MG63 (cell line): ENCODE results near the gene ITGB8. TPM values are rescaled to one million over a fixed set of nuclear protein-coding genes. Genes with fewer than 3 reads are reported as not detected.
"Not testable (repeated sequence)": the region's sequence is repeated elsewhere in the genome, so short reads cannot be mapped to it uniquely, and the experiment has no call there.

Experiments used
- DNase-seq: peaks from one replicate; pipeline ENCODE4 v3.0.0-alpha.2; 2020
- H3K27me3 ChIP-seq: fragments of 250-450 bp; sonication (Bioruptor Pico); 2 replicates; pipeline ENCODE4 v1.5.1; 2020; ENCODE audit warnings: mild to moderate bottlenecking, moderate library complexity
- H3K36me3 ChIP-seq: fragments of 250-450 bp; sonication (Bioruptor Pico); 2 replicates; pipeline ENCODE4 v1.5.1; 2020; ENCODE audit warnings: mild to moderate bottlenecking, moderate library complexity
- H3K4me3 ChIP-seq: fragments of 250-450 bp; sonication (Bioruptor Pico); 2 replicates; pipeline ENCODE4 v1.5.1; 2020; ENCODE audit warnings: mild to moderate bottlenecking, moderate library complexity
- H3K9me3 ChIP-seq: fragments of 250-450 bp; sonication (Bioruptor Pico); 2 replicates; pipeline ENCODE4 v1.5.1; 2020; ENCODE audit warnings: mild to moderate bottlenecking, moderate library complexity
- total RNA-seq: library from RNA; depleted of rRNA; stranded (reverse); fragments of >200 nt; shearing (Covaris generic); gene quantifications from 2 replicates; pipeline ENCODE4 v1.2.3, GENCODE V29; 2014; ENCODE audit warnings: low replicate concordance; rRNA removed

ITGB8 gene
- total RNA-seq, result 5.4 and 9.3 TPM in 2 replicates

GRCh38 chr7:20330239-20330927 lies at the start of gene ITGB8:
Gene ITGB8 (plus strand): TSS chr7:20330900. CDS start chr7:20331807, 907 bp downstream.
- Histone ChIP-seq H3K4me3 (peak within 1 kb of the TSS; percentile 68), H3K9me3 (0 out of 2 replicates have a peak, but pooled peaks cover 2% of the 10 kb centered on the region), H3K27me3 (no peaks in the 10 kb centered on the region), H3K36me3 (no peaks in the 10 kb centered on the region)
- peak; percentile 95 for DNase-seq

GRCh38 chr7:20282959-20283358 lies 47.7 kb upstream of the ITGB8 start:
- DNase-seq, result no peak
- H3K9me3 ChIP-seq, result no peaks in the 10 kb centered on the region
- no peak overlapping the region for H3K4me3 ChIP-seq
- no peaks in the 10 kb centered on the region for H3K27me3 ChIP-seq
- H3K36me3 ChIP-seq, result no peaks in the 10 kb centered on the region

DNA sequence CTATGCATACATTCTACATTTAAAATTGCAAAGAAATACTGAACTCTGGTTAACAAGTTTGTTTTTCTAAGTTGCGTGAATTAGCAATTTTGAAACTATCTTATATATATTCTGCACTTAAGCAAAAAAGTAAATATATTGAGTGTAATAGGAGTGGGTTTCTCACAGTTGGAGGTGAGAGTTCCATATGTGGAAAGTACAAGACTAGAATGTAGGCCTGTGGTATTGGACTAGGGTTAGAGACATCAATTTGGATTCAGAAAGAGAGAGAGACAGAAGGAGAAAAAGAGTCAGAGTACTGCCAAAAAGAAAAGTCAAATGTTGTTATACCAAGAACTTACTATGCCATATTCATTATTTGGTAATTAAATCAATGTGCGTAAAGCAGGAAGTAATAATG lies 47.3 kb upstream of the ITGB8 start:
- Histone ChIP-seq H3K36me3 (no peaks in the 10 kb centered on the region), H3K27me3 (no peaks in the 10 kb centered on the region), H3K9me3 (no peaks in the 10 kb centered on the region), H3K4me3 (no peak overlapping the region)
- no peak for DNase-seq

DNA sequence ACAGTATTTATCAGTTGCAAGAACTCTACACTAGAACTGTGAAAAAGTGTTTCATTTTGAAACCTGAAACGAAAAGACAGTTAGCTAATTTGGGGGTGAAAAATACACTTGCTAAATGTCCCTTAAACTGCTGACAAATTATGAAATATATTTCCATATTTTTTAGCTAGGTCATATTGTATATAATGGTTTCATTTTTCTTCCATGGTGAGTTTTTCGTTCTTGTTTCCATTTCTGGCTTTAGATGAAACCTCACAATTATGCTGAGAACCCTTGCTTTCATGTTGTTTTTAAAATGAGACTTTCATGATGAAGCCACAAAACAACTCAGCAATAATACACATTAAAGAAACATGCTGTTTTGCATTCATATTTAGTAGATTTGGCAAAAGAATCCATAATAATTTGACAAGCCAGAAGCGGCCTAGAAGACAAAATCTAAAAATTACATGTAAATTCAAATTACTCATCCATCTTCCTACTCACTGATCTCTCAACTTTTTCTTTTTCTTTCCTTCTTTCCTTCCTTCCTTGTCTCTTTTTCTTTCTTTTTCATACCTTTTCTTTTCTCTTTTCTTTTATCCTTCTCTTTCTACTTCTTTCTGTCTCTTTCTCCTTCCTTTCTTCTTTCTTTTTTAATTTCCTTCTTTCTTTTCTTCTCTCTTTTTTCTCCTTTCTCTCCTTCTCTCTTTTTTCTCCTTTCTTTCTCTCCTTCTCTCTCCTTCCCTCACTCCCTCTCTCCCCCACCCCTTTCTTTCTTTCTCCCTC lies 46.5 kb upstream of the ITGB8 start:
- Histone ChIP-seq H3K27me3 (no peaks in the 10 kb centered on the region), H3K4me3 (no peak overlapping the region), H3K9me3 (no peaks in the 10 kb centered on the region), H3K36me3 (no peaks in the 10 kb centered on the region)
- DNase-seq, result no peak

GRCh38 chr7:20284771-20285143 lies 45.9 kb upstream of the ITGB8 start:
- no peaks in the 10 kb centered on the region for H3K9me3 ChIP-seq
- no peaks in the 10 kb centered on the region for H3K36me3 ChIP-seq
- no peaks in the 10 kb centered on the region for H3K27me3 ChIP-seq
- no peak for DNase-seq
- H3K4me3 ChIP-seq, result no peak overlapping the region

DNA sequence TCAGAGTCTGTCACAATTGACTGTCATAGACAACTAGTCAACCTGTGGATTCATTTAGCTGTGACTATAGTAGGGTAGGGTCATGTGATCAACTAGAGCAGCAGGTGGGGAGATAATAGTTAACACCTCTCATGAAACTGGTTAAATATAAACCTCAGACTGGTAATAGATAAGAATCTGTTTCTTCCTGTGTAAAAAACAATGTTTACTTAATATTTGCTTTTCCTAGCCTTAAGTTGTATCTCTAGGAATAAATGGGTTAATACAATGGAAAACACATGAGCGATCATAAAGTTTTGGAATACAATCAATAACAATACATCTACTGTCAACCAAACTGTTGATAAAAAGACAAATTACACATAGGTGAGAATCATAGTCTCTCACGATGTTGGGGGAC lies 43.4 kb upstream of the ITGB8 start:
- no peak for DNase-seq
- no peaks in the 10 kb centered on the region for H3K27me3 ChIP-seq

GRCh38 chr7:20288036-20288435 lies 42.7 kb upstream of the ITGB8 start:
- Histone ChIP-seq H3K9me3 (no peaks in the 10 kb centered on the region), H3K27me3 (no peaks in the 10 kb centered on the region), H3K4me3 (no peak overlapping the region), H3K36me3 (no peaks in the 10 kb centered on the region)
- no peak for DNase-seq

More for the DNA sequence above, 43.4 kb upstream of the ITGB8 start:
- Histone ChIP-seq H3K36me3 (no peaks in the 10 kb centered on the region), H3K9me3 (no peaks in the 10 kb centered on the region), H3K4me3 (no peak overlapping the region)

DNA sequence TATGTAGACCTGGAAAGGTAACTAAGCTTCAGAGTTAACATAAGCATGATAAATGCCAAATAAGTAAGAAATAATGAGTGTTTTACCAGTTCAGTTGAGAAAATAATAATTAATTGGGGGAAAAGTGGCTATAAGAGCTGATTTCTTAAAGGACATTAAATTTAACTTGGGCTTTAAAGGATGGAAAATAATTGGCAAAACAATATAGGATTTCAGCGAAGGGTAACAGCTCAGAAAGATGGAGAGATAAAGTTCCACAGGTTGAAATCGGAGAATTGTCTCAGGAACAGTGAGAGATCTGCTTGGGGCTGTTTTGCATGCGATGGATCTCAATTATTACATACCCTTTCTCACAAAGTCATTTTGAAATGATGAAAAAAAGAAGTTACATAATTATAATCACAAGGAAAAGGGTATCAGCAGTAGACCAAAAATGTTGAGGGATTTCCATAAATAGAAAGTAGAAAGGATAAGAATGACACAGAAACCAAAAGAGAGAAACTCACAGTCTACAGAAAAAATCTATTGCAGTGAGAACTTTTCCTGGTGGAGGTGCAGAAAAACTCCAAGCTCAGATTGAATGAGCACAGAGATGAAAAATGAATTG lies 40.1 kb upstream of the ITGB8 start:
- Histone ChIP-seq H3K27me3 (no peaks in the 10 kb centered on the region), H3K36me3 (no peaks in the 10 kb centered on the region), H3K4me3 (no peak overlapping the region), H3K9me3 (no peaks in the 10 kb centered on the region)
- no peak for DNase-seq

DNA sequence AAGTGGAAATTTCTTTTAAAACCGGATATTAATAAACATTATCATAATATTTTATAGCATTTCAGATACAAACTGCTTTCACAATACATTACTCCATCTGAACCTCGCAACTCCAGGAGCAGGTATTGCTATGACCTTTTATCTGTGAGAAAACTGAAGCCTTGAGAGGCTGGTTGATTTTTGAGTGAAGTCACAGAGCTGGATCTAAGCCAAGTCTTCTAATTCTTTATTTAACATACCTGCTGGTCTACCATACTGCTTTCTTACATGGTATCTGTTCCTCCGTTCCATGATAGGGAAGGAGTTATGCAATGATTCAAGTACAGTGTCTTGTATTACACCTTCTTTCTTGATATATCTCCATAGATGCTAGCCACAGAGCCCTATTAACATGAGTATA lies 37.4 kb upstream of the ITGB8 start:
- Histone ChIP-seq H3K36me3 (no peaks in the 10 kb centered on the region), H3K9me3 (no peaks in the 10 kb centered on the region)
- no peak for DNase-seq

DNA sequence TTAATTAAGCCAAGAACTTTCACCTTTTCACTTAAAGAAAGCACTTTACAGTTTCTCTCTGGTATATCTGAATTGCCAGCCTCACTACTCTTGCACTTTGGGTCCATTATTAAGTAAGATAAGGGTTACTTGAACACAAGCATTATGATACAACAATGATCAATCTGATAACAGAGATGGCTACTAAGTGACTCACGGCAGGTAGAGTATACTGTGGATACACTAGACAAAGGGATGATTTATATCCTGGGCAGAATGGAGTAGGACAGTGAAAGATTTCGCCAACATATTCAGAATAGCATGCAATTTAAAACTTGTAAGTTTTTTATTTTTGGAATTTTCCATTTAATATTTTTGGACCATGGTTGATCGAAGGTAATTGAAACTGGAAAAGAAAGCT lies 34.3 kb upstream of the ITGB8 start:
- no peaks in the 10 kb centered on the region for H3K36me3 ChIP-seq
- DNase-seq, result no peak
- H3K9me3 ChIP-seq, result no peaks in the 10 kb centered on the region
- H3K4me3 ChIP-seq, result no peak overlapping the region
- no peaks in the 10 kb centered on the region for H3K27me3 ChIP-seq

More for the DNA sequence above, 37.4 kb upstream of the ITGB8 start:
- H3K4me3 ChIP-seq, result no peak overlapping the region
- H3K27me3 ChIP-seq, result no peaks in the 10 kb centered on the region

GRCh38 chr7:20296901-20297300 lies 33.8 kb upstream of the ITGB8 start:
- H3K4me3 ChIP-seq, result no peak overlapping the region
- H3K27me3 ChIP-seq, result no peaks in the 10 kb centered on the region
- no peaks in the 10 kb centered on the region for H3K36me3 ChIP-seq
- H3K9me3 ChIP-seq, result no peaks in the 10 kb centered on the region
- DNase-seq, result no peak

- Histone ChIP-seq H3K27me3 (no peaks in the 10 kb centered on the region), H3K4me3 (no peak overlapping the region), H3K36me3 (no peaks in the 10 kb centered on the region), H3K9me3 (no peaks in the 10 kb centered on the region)
- no peak for DNase-seq
These were observed 32.2 kb upstream of the ITGB8 start for GRCh38 chr7:20298486-20298901.

GRCh38 chr7:20299145-20299544 lies 31.6 kb upstream of the ITGB8 start:
- no peaks in the 10 kb centered on the region for H3K27me3 ChIP-seq
- no peak overlapping the region for H3K4me3 ChIP-seq
- DNase-seq, result no peak
- no peaks in the 10 kb centered on the region for H3K9me3 ChIP-seq
- H3K36me3 ChIP-seq, result no peaks in the 10 kb centered on the region

DNA sequence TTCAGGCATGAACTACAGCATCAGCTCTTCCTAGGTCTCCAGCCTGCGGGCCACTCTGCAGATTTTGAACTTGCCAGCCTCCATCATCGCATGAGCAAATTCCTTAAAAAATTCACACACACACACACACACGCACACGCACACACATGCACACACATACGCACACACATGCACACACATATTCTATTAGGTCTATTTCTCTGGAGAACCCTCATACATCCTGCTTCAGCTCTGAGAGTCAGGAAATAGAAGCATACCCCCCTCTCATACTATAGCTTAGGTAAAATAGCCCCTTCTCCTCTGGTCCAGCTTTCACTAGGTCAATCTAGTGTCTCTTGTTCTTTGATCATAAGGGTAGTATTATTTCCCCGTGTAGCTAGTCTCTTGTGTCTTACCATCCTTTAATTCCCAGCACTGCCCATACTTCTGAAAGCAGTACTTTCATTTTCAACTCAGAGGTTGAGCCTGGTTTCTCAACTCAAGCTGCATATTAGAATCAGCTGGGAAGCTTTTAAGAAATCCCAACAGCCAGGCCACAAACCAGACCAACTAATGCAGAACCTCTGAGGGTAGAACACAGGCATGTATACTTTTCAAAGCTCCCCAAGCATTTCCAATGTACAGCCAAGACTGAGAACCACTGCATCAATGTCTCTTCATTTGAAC lies 30.9 kb upstream of the ITGB8 start:
- H3K27me3 ChIP-seq, result no peaks in the 10 kb centered on the region
- H3K36me3 ChIP-seq, result no peaks in the 10 kb centered on the region
- no peak for DNase-seq
- H3K4me3 ChIP-seq, result no peak overlapping the region
- H3K9me3 ChIP-seq, result no peaks in the 10 kb centered on the region

- no peaks in the 10 kb centered on the region for H3K27me3 ChIP-seq
- no peak overlapping the region for H3K4me3 ChIP-seq
- DNase-seq, result no peak
- no peaks in the 10 kb centered on the region for H3K9me3 ChIP-seq
- H3K36me3 ChIP-seq, result no peaks in the 10 kb centered on the region
These were observed 29.3 kb upstream of the ITGB8 start for GRCh38 chr7:20301311-20301939.

- H3K36me3 ChIP-seq, H3K9me3 ChIP-seq, H3K4me3 ChIP-seq, DNase-seq, H3K27me3 ChIP-seq: not testable (repeated sequence)
These were observed 28.4 kb upstream of the ITGB8 start for GRCh38 chr7:20302300-20302699.

DNA sequence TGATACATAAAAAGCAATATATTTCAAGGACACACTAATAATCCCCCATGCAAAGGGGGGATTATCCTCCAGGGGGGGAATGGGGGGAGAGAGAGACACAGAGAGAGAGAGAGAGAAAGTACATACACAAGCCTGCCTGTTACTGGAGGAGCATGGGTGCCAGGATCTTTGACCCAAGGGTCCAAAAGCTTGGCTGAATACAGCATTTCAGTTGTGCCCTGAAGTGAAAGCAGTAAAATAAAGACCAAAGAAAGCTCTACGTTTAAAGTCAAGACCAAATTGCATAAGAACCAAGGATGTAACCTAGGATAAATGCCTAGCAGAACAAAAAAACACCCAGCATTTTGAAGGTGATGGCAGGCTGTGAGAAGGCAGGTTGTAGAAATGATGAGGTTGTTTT lies 27.8 kb upstream of the ITGB8 start:
- no peaks in the 10 kb centered on the region for H3K27me3 ChIP-seq

More for the DNA sequence above, 27.8 kb upstream of the ITGB8 start:
- H3K9me3 ChIP-seq, result no peaks in the 10 kb centered on the region
- no peaks in the 10 kb centered on the region for H3K36me3 ChIP-seq
- no peak overlapping the region for H3K4me3 ChIP-seq
- DNase-seq, result no peak
